ENCODE data around the gene PDZD7. TPM values are rescaled to one million over a fixed set of nuclear protein-coding genes. Genes with fewer than 3 reads are reported as not detected.

Gene PDZD7
- total RNA-seq, 1 experiment from 2014 or later: 6.1 TPM

- Histone ChIP-seq H2AFZ (ENCODE audit: low read depth, low read length, poor library complexity, severe bottlenecking) (no peak overlapping the region), H3K9ac (ENCODE audit: low read length) (no peak overlapping the region), H3K4me2 (ENCODE audit: low read length) (no peak overlapping the region), H3K9me2 (ENCODE audit: insufficient read depth) (no peaks in the 10 kb centered on the region), H3K27ac (ENCODE audit: low read depth, low read length) (no peak overlapping the region; the same call in 1 of the 2 replicates), H3K79me2 (ENCODE audit: insufficient read depth, low read length) (peaks cover 36% of the 10 kb centered on the region), H3K27me3 (ENCODE audit: insufficient read depth, low read length) (no peaks in the 10 kb centered on the region), H3K9me3 (ENCODE audit: control insufficient read depth in 1 of 2, insufficient read depth in 1 of 2, low read depth in 1 of 2, low read length in 2 of 2) (no peaks in the 10 kb centered on the region), H3K36me3 (ENCODE audit: control insufficient read depth in 1 of 2, insufficient read depth in 2 of 2, low read length in 2 of 2) (no peaks in the 10 kb centered on the region), H3K4me1 (ENCODE audit: control insufficient read depth in 1 of 2, insufficient read depth in 2 of 2, low read length in 2 of 2) (peaks cover 22 to 38% of the 10 kb centered on the region in 2 experiments), H4K20me1 (ENCODE audit: insufficient read depth) (no peaks in the 10 kb centered on the region), H3K4me3 (replicated peaks in 1 of 2; ENCODE audit: low read depth in 1 of 2, low read length in 2 of 2) (no peak overlapping the region)
- ChIA-PET CTCF (interaction anchor here (1.2 to 3.9 kb wide), 6 partner anchors 9 to 96 kb away, joined by 3 to 14 read pairs (median 5); partner anchors contain the start of genes KAZALD1, PDZD7 and SFXN3), RAD21 (ENCODE audit: low non-redundant PET in 1 of 2, low total read pairs in 2 of 2, uncharacterized antibody in 2 of 2, unreplicated experiment in 2 of 2) (no interaction called here), POLR2A (no interaction called here)
- DNase-seq (ENCODE audit: low read depth, low spot score) (no peak), ATAC-seq (no peak)
- intact Hi-C loops (cut with micrococcal nuclease): no loop called here
- TF ChIP-seq SRF (IDR thresholded peaks at IDR 0.05; ENCODE audit: low read depth) (no peak), POLR2A (IDR thresholded peaks at IDR 0.05; ENCODE audit: borderline replicate concordance, extremely low read depth, insufficient read depth, insufficient read length) (no peak), FOSL1 (IDR thresholded peaks at IDR 0.05; ENCODE audit: low read depth) (no peak), POLR2AphosphoS5 (IDR thresholded peaks at IDR 0.05; ENCODE audit: low read depth, low read length) (no peak), ZBTB33 (IDR thresholded peaks at IDR 0.05; ENCODE audit: extremely low read depth, insufficient replicate concordance, low read length) (no peak), MAX (IDR thresholded peaks at IDR 0.05) (no peak), CBX3 (IDR thresholded peaks at IDR 0.05; ENCODE audit: low read depth) (no peak), ATF3 (IDR thresholded peaks at IDR 0.05) (no peak)
- BruUV-seq (replicated peaks): no TSS peak
These were observed 15.7 kb upstream of the PDZD7 start for GRCh38 chr10:101046332-101047238.
